ENCODE results near the gene UTS2R.
"Not testable (repeated sequence)": the region's sequence is repeated elsewhere in the genome, so short reads cannot be mapped to it uniquely, and the experiment has no call there.

UTS2R gene

GRCh38 chr17:82411396-82412053 is 40.0 kb downstream of the UTS2R start:
- no peak for DNase-seq

- not testable (repeated sequence) for DNase-seq
Measured at GRCh38 chr17:82412081-82412480, 40.5 kb downstream of the UTS2R start.

- peak; percentile 34 for DNase-seq
Measured at GRCh38 chr17:82412535-82413520, 41.3 kb downstream of the UTS2R start.

- DNase-seq: peak; percentile 45
Measured at GRCh38 chr17:82414548-82415281, 43.1 kb downstream of the UTS2R start.

GRCh38 chr17:82415336-82415735 is 43.8 kb downstream of the UTS2R start:
- DNase-seq: no peak

GRCh38 chr17:82415786-82416185 is 44.2 kb downstream of the UTS2R start:
- no peak for DNase-seq

- no peak for DNase-seq
Measured at GRCh38 chr17:82416264-82416663, 44.7 kb downstream of the UTS2R start.

GRCh38 chr17:82416771-82417170 is 45.2 kb downstream of the UTS2R start:
- no peak for DNase-seq

GRCh38 chr17:82418001-82418986 is 46.7 kb downstream of the UTS2R start, which contains the start of the genes HEXD and OGFOD3:
HEXD (plus strand) TSS chr17:82418347; CDS start chr17:82419800, 1,453 bp downstream.
OGFOD3 (minus strand) TSS chr17:82418586; CDS start chr17:82418485, 101 bp downstream.
- DNase-seq: peak; percentile 82

- DNase-seq: no peak
Measured at GRCh38 chr17:82419540-82419939, 48.0 kb downstream of the UTS2R start.

- no peak for DNase-seq
Measured at GRCh38 chr17:82424001-82424862, 52.7 kb downstream of the UTS2R start.

GRCh38 chr17:82424863-82425159 is 53.2 kb downstream of the UTS2R start:
- DNase-seq: no peak
